Activated T-cell treated with anti-CD3 and anti-CD28 coated beads, Interleukin-2, amount 50 U/mL, for 4 hours (primary cell): ENCODE data around the gene TBC1D10A. TPM values are rescaled to one million over a fixed set of nuclear protein-coding genes. Genes with fewer than 3 reads are reported as not detected.

ENCODE experiments used
- ATAC-seq, 2 donors: fragments of 200-7000 bp; cut with Tn5 transposase; one replicate each; pipeline ENCODE4 v1.10.0; 2021
- DNase-seq: peaks from one replicate; pipeline ENCODE4 v3.0.0-alpha.2; 2020
- H3K27me3 Mint-ChIP-seq: one replicate; pipeline ENCODE4 v1.8.0; 2021; ENCODE audit warnings: low read depth, mixed read lengths
- H3K36me3 Mint-ChIP-seq: one replicate; pipeline ENCODE4 v1.8.0; 2022; ENCODE audit warnings: mixed read lengths; ENCODE audit not compliant: insufficient read depth
- H3K4me1 Mint-ChIP-seq: one replicate; pipeline ENCODE4 v1.8.0; 2021; ENCODE audit warnings: low read depth, mixed read lengths
- H3K4me3 Mint-ChIP-seq: one replicate; pipeline ENCODE4 v1.8.0; 2021; ENCODE audit warnings: mild to moderate bottlenecking, moderate library complexity, mixed read lengths
- H3K9me3 Mint-ChIP-seq: one replicate; pipeline ENCODE4 v1.8.0; 2021; ENCODE audit warnings: mixed read lengths
- total RNA-seq, 3 donors: library from RNA; stranded (reverse); gene quantifications; one replicate each; pipeline ENCODE4 v1.2.1, GENCODE V29; 2021

Gene TBC1D10A
- total RNA-seq, 3 donors from 2014 or later, result 12.6 to 16.4 (median 14.0) TPM

- peaks cover 22% of the 10 kb centered on the region for H3K4me1 Mint-ChIP-seq
- ATAC-seq, result no peak
- no peaks in the 10 kb centered on the region for H3K27me3 Mint-ChIP-seq
- no peak for DNase-seq
- peaks cover 8% of the 10 kb centered on the region for H3K36me3 Mint-ChIP-seq
- no peaks in the 10 kb centered on the region for H3K9me3 Mint-ChIP-seq
- H3K4me3 Mint-ChIP-seq, result no peak overlapping the region
These were observed 53.8 kb downstream of the TBC1D10A start for GRCh38 chr22:30272781-30273601.

- H3K4me3 Mint-ChIP-seq, result no peak overlapping the region
- peaks cover 27% of the 10 kb centered on the region for H3K4me1 Mint-ChIP-seq
- DNase-seq (no peak), ATAC-seq (no peak)
- no peaks in the 10 kb centered on the region for H3K27me3 Mint-ChIP-seq
- H3K9me3 Mint-ChIP-seq, result no peaks in the 10 kb centered on the region
- H3K36me3 Mint-ChIP-seq, result peaks cover 8% of the 10 kb centered on the region
These were observed 55.9 kb downstream of the TBC1D10A start for GRCh38 chr22:30270832-30271231.

- Mint-ChIP-seq H3K4me1 (peaks cover 32% of the 10 kb centered on the region), H3K9me3 (no peaks in the 10 kb centered on the region), H3K4me3 (peak overlapping the region; percentile 91), H3K36me3 (peaks cover 9% of the 10 kb centered on the region), H3K27me3 (no peaks in the 10 kb centered on the region)
- no peak for ATAC-seq
- DNase-seq, result no peak
These were observed 58.4 kb downstream of the TBC1D10A start for GRCh38 chr22:30268331-30268730.

- peaks cover 14% of the 10 kb centered on the region for H3K36me3 Mint-ChIP-seq
- H3K9me3 Mint-ChIP-seq, result no peaks in the 10 kb centered on the region
- H3K27me3 Mint-ChIP-seq, result no peaks in the 10 kb centered on the region
- H3K4me1 Mint-ChIP-seq, result peaks cover 38% of the 10 kb centered on the region
- DNase-seq (peak; percentile 39), ATAC-seq (no peak)
- H3K4me3 Mint-ChIP-seq, result peak overlapping the region; percentile 91
These were observed 59.1 kb downstream of the TBC1D10A start for GRCh38 chr22:30267382-30268302.

- DNase-seq (peak; percentile 54), ATAC-seq (peak; percentile 42 to 46)
- H3K4me3 Mint-ChIP-seq, result peak within 1 kb of the TSS; percentile 91
- peaks cover 14% of the 10 kb centered on the region for H3K36me3 Mint-ChIP-seq
- H3K27me3 Mint-ChIP-seq, result no peaks in the 10 kb centered on the region
- peaks cover 44% of the 10 kb centered on the region for H3K4me1 Mint-ChIP-seq
- no peaks in the 10 kb centered on the region for H3K9me3 Mint-ChIP-seq
These were observed 60.0 kb downstream of the TBC1D10A start, which contains the start of gene OSM for GRCh38 chr22:30266445-30267381. Gene OSM (minus strand): TSS chr22:30266851. CDS start chr22:30266799, 52 bp downstream.

GRCh38 chr22:30265823-30266444 is 60.8 kb downstream of the TBC1D10A start:
- Mint-ChIP-seq H3K4me1 (peaks cover 44% of the 10 kb centered on the region), H3K9me3 (no peaks in the 10 kb centered on the region), H3K36me3 (peaks cover 11% of the 10 kb centered on the region), H3K27me3 (no peaks in the 10 kb centered on the region), H3K4me3 (peak overlapping the region; percentile 91)
- peak; percentile 83 for DNase-seq
- ATAC-seq, result peak; percentile 80 to 82

GRCh38 chr22:30265131-30265720 is 61.5 kb downstream of the TBC1D10A start:
- no peak for ATAC-seq
- H3K27me3 Mint-ChIP-seq, result no peaks in the 10 kb centered on the region
- peak overlapping the region; percentile 91 for H3K4me3 Mint-ChIP-seq
- H3K9me3 Mint-ChIP-seq, result no peaks in the 10 kb centered on the region
- DNase-seq, result no peak
- peaks cover 44% of the 10 kb centered on the region for H3K4me1 Mint-ChIP-seq
- peaks cover 11% of the 10 kb centered on the region for H3K36me3 Mint-ChIP-seq

- DNase-seq, result no peak
- Mint-ChIP-seq H3K27me3 (no peaks in the 10 kb centered on the region), H3K4me1 (peaks cover 44% of the 10 kb centered on the region), H3K36me3 (peaks cover 8% of the 10 kb centered on the region), H3K9me3 (no peaks in the 10 kb centered on the region), H3K4me3 (peak overlapping the region; percentile 91)
- ATAC-seq, result no peak
These were observed 62.9 kb downstream of the TBC1D10A start for GRCh38 chr22:30263883-30264282.

- Mint-ChIP-seq H3K27me3 (no peaks in the 10 kb centered on the region), H3K4me3 (peak overlapping the region; percentile 74), H3K9me3 (no peaks in the 10 kb centered on the region), H3K4me1 (peaks cover 39% of the 10 kb centered on the region), H3K36me3 (peaks cover 6% of the 10 kb centered on the region)
- DNase-seq (peak; percentile 84), ATAC-seq (no peak)
These were observed 63.6 kb downstream of the TBC1D10A start for GRCh38 chr22:30262917-30263741.

- Mint-ChIP-seq H3K4me1 (peaks cover 30% of the 10 kb centered on the region), H3K27me3 (no peaks in the 10 kb centered on the region), H3K36me3 (peaks cover 6% of the 10 kb centered on the region)
These were observed 64.6 kb downstream of the TBC1D10A start for GRCh38 chr22:30262112-30262511.

GRCh38 chr22:30261134-30261533 is 65.6 kb downstream of the TBC1D10A start:
- DNase-seq, result no peak
- H3K4me1 Mint-ChIP-seq, result peaks cover 28% of the 10 kb centered on the region
- no peaks in the 10 kb centered on the region for H3K27me3 Mint-ChIP-seq
- no peak overlapping the region for H3K4me3 Mint-ChIP-seq
- ATAC-seq, result no peak
- H3K9me3 Mint-ChIP-seq, result no peaks in the 10 kb centered on the region
- H3K36me3 Mint-ChIP-seq, result peaks cover 6% of the 10 kb centered on the region

More at GRCh38 chr22:30262112-30262511, 64.6 kb downstream of the TBC1D10A start:
- Mint-ChIP-seq H3K9me3 (no peaks in the 10 kb centered on the region), H3K4me3 (no peak overlapping the region)
- no peak for ATAC-seq
- no peak for DNase-seq

- Mint-ChIP-seq H3K9me3 (no peaks in the 10 kb centered on the region), H3K27me3 (no peaks in the 10 kb centered on the region), H3K36me3 (peaks cover 6% of the 10 kb centered on the region), H3K4me1 (peaks cover 26% of the 10 kb centered on the region), H3K4me3 (no peak overlapping the region)
- ATAC-seq (no peak), DNase-seq (no peak)
These were observed 66.1 kb downstream of the TBC1D10A start for GRCh38 chr22:30260682-30261081.
